ENCODE data around the gene DNASE1L1. TPM values are rescaled to one million over a fixed set of nuclear protein-coding genes. Genes with fewer than 3 reads are reported as not detected.

DNASE1L1 gene
- total RNA-seq, 4 donors from 2014 or later = 33.4 to 47.3 (median 38.8) TPM

DNA sequence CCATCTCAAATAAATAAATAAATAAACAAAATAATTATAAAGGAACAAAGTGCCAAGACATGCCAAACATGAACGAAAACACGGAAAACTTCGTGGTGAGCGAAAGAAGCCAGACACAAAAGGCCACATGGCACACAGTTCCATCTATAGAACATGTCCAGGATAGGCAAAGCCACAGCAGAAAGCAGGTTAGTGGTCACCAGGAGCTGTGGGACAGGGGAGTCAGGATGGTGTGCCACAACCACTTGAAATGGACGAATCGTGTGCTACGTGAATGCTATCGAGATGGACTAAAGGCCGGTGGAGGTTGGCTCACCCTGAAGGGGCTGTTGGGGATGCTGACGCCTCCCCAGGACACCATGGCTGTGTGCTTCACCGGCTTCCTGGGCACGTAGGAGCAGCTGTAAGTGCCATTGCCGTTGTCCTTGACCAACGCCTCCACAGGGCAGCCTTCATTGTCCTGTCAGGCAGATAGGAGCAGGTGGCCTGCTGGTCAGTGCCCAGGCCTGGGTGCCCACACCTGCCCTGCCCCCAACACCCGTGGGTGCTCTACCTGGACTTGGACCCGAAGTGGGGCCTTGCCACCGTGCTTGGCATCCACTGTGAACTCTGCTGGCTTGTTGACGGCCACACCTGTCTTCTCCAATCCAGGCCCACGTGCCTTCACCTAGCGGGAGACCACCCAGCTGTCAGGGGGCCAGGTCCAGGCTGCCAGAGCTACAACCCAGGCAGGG is 45.2 kb downstream of the DNASE1L1 start:
- TF ChIP-seq, protein P1, sequence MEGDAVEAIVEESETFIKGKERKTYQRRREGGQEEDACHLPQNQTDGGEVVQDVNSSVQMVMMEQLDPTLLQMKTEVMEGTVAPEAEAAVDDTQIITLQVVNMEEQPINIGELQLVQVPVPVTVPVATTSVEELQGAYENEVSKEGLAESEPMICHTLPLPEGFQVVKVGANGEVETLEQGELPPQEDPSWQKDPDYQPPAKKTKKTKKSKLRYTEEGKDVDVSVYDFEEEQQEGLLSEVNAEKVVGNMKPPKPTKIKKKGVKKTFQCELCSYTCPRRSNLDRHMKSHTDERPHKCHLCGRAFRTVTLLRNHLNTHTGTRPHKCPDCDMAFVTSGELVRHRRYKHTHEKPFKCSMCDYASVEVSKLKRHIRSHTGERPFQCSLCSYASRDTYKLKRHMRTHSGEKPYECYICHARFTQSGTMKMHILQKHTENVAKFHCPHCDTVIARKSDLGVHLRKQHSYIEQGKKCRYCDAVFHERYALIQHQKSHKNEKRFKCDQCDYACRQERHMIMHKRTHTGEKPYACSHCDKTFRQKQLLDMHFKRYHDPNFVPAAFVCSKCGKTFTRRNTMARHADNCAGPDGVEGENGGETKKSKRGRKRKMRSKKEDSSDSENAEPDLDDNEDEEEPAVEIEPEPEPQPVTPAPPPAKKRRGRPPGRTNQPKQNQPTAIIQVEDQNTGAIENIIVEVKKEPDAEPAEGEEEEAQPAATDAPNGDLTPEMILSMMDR (IDR thresholded peaks at IDR 0.05) = no peak
- no peak for DNase-seq (ENCODE audit: low spot score)
- ATAC-seq (ENCODE audit: low FRiP score) = no peak

DNA sequence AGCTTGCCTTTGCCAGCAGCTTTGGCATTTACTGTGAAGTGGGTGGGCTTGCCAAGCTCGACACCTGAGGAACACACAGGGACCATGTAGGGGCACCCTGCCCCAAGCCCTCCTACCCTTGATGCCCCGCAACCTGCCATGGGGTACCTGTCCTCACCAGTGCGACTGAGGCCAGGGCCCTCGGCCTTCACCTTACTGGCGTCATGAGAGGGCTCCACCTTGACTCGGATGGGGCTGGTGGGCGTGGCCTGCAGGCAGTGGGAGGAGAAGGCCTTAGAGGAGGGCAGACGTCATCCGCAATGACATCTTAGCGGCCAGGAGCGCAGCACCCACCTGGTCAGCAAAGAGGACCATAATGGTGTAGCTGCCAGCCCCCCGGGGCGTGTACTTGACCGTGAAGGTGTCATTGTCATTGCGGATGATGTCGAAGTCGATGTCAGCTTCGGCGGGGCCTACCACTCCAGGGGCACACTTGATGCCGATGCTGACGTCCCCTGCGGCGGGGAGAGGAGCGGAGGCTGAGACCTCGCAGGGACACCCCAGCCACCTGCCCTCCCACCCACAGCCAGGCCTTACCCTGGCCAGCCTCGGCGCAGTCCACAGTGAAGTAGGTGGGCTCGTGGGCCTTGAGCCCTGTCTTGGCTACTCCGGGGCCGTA is 46.8 kb downstream of the DNASE1L1 start:
- DNase-seq (ENCODE audit: low spot score) (no peak), ATAC-seq (ENCODE audit: low FRiP score) (no peak)
- TF ChIP-seq, protein P1 (IDR thresholded peaks at IDR 0.05) = no peak

DNA sequence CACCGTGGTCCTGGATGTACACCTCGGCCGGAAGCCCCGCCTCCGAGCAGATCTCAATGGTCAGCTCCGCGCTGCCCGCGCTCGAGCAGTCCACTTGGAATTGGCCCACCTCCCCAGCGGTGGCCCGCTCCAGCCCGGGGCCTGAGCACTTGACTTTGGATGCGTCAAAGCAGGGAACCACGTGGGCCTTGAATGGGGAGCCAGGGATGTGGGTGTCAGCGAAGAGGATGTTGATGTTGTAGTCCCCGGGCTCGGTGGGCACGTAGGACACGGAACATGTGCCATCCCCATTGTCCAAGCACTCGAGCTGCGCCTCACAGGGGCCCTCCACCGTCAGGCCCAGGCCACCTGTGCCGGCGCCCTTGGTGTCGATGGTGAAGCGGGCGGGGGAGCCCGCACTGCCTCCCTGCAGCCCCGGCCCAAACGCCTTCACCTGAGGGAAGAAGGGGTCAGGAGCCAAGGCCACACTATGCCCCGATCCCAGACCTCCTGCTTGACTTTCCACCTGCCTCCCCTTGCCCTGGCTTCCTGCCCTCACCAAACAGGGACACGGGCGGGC is 48.8 kb downstream of the DNASE1L1 start:
- TF ChIP-seq, protein P1 (IDR thresholded peaks at IDR 0.05) = no peak
- ATAC-seq (ENCODE audit: low FRiP score) = no peak
- no peak for DNase-seq (ENCODE audit: low spot score)

DNA sequence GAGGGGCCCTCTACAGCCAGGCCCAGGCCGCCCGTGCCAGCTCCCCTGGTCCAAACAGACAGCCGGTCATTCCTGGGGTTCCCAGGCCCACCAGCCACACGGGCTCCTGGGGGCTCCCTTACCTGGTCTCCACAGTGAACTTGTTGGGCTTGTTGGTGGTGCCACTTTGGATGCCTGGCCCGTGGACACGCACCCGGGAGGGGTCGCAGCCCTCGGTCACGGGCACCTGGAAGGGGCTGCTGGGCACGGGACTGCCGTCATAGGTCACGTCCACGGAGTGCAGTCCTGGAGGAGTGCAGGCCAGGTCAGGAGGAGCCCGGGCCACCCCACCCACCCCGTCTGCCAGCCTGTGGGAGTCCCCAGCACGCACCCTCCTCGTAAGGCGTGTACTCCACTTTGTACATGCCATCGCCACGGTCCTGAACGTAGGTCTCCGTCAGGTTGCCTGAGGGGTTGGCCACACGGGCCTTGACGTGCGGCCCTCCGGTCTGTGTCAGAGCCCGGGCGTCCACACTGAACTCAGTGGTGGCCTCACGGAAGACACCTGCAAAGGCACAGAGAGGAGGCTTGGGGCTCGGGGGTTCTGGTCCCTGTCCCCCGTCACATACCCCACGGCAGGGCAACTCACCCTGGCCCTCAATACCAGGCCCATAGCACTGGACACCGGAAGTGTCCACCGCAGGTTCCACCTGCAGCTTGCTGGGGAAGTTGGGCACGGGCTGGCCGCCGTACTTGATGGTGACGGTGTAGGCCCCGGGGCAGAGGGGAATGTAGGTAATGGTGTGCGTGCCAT is 49.5 kb downstream of the DNASE1L1 start:
- DNase-seq (ENCODE audit: low spot score) (no peak), ATAC-seq (ENCODE audit: low FRiP score) (no peak)
- TF ChIP-seq, protein P1 (IDR thresholded peaks at IDR 0.05) = no peak

DNA sequence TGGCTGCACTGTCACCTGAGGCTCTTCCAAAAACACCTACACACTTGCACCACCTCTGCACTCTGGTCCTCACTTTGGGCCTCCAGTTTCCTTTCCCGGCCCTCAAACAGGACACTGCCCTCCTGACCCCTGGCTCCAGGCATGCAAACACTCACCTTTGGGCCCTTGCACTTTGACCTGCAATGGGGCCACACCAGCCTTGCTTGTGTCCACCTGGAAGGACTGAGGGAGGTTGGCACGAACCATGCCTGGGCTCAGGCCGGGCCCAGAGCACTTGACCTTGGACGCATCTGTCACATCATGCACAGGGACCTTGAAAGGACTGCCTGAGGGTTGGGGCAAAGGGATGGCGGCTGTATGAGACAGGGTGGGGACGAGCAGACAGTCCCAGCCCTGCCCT is 50.2 kb downstream of the DNASE1L1 start:
- TF ChIP-seq, protein P1 (IDR thresholded peaks at IDR 0.05) = no peak
- no peak for ATAC-seq (ENCODE audit: low FRiP score)
- DNase-seq (ENCODE audit: low spot score) = no peak

DNA sequence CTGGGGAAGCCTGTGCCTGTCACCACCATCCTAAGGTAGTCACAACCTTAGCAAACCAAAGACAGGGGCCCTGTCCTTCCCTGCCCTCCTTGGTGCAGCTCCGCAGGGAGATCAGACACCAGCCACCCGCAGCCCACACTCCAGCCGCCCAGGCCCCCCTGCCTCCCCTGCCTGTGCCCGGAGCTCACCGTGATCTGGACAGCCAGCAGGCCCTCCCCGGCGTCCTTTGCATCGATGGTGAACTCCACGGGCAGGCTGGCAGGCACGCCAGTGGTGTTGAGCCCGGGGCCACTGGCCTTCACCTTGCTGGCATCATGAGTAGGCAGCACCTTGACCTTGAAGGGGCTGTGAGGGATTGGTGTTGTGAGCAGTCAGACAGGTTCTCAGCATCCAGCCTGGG is 51.0 kb downstream of the DNASE1L1 start:
- DNase-seq (ENCODE audit: low spot score) (no peak), ATAC-seq (ENCODE audit: low FRiP score) (no peak)
- TF ChIP-seq, protein P1 (IDR thresholded peaks at IDR 0.05) = no peak
